Erythroblast (primary cell): ENCODE measurements around the gene BAIAP2.

Source experiments
- GATA1 ChIP-seq: IDR thresholded peaks from 2 replicates; pipeline ENCODE4 v1.6.1; 2011; ENCODE audit warnings: low read depth, mild to moderate bottlenecking, control low read depth, low read length, moderate library complexity
- POLR2A ChIP-seq: IDR thresholded peaks from 2 replicates; pipeline ENCODE4 v1.6.1; 2011; ENCODE audit warnings: mild to moderate bottlenecking, low read length

DNA sequence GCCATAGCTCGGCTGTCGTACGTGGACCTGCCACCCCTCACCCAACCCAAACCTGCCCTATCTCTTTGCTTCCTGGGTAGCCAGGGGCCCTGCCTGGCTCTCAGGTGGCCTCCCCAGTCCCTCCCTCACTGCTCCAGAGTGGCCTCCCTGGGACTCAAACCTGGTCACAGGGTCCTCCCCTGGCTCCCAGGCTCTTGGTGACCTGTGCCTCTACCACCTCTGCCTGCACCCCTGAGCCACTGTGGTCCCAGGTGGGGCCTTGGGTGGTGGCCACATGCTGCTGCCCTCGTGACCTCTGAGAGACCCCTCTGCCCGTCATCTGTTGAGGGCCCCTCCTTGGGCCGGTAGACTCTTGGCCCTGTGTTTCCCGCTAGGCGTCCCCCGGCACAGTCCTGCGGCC is 65.7 kb downstream of the BAIAP2 start:
- TF ChIP-seq POLR2A: no peak
- no peak for TF ChIP-seq GATA1
